Measurements from ENCODE around the gene FBLN1. TPM values are rescaled to one million over a fixed set of nuclear protein-coding genes. Genes with fewer than 3 reads are reported as not detected.

Gene FBLN1
- total RNA-seq, 1 donor from 2014 or later = 3.8 TPM

Other genes with a start within 250 kb of the FBLN1 start
- not detected for gene UPK3A, start 217.9 kb upstream of the FBLN1 start, total RNA-seq
- 26.0 TPM for gene FAM118A, start 192.9 kb upstream of the FBLN1 start, total RNA-seq
- gene SMC1B, start 89.3 kb upstream of the FBLN1 start, total RNA-seq = not detected
- gene RIBC2, start 89.2 kb upstream of the FBLN1 start, total RNA-seq = not detected
- 71.7 TPM for gene ATXN10, start 169.0 kb downstream of the FBLN1 start, total RNA-seq